Measurements from ENCODE around the gene GLIPR1L1.

GLIPR1L1 gene

GRCh38 chr12:75354011-75354410, 19.5 kb downstream of the GLIPR1L1 start:
- no peak for DNase-seq

- no peak for DNase-seq
Measured at GRCh38 chr12:75360920-75361319, 26.4 kb downstream of the GLIPR1L1 start.

- no peak for DNase-seq
Measured at GRCh38 chr12:75361408-75361807, 26.9 kb downstream of the GLIPR1L1 start.

- peak; percentile 70 for DNase-seq
Measured at GRCh38 chr12:75364919-75365318, 30.4 kb downstream of the GLIPR1L1 start.

- DNase-seq: peak; percentile 46
Measured at GRCh38 chr12:75366629-75367028, 32.2 kb downstream of the GLIPR1L1 start.

- DNase-seq: peak; percentile 9
Measured at GRCh38 chr12:75374971-75375370, 40.5 kb downstream of the GLIPR1L1 start.

- peak; percentile 18 for DNase-seq
Measured at GRCh38 chr12:75378354-75378753, 43.9 kb downstream of the GLIPR1L1 start.

- DNase-seq: peak; percentile 55
Measured at GRCh38 chr12:75389061-75389460, 54.6 kb downstream of the GLIPR1L1 start.

- no peak for DNase-seq
Measured at GRCh38 chr12:75389706-75390105, 55.2 kb downstream of the GLIPR1L1 start.

- no peak for DNase-seq
Measured at GRCh38 chr12:75390156-75390898, 55.9 kb downstream of the GLIPR1L1 start.

- peak; percentile 98 for DNase-seq
Measured at GRCh38 chr12:75390899-75391538, 56.5 kb downstream of the GLIPR1L1 start, which contains the start of gene GLIPR1L2. GLIPR1L2 (plus strand) TSS chr12:75391089; CDS start chr12:75391117, 28 bp downstream.

GRCh38 chr12:75404231-75404630, 69.8 kb downstream of the GLIPR1L1 start:
- peak; percentile 3 for DNase-seq

GRCh38 chr12:75407683-75408082, 73.2 kb downstream of the GLIPR1L1 start:
- no peak for DNase-seq

GRCh38 chr12:75409830-75410229, 75.4 kb downstream of the GLIPR1L1 start:
- DNase-seq: no peak

- DNase-seq: peak; percentile 5
Measured at GRCh38 chr12:75414671-75415070, 80.2 kb downstream of the GLIPR1L1 start.

GRCh38 chr12:75419841-75420240, 85.4 kb downstream of the GLIPR1L1 start:
- no peak for DNase-seq
